BLaER1 treated with 17β-estradiol and CSF1 and Interleukin-3, amounts not matched to agents 10 nM and 100 nM (cell line): ENCODE data around the gene TSPO.

Experiments used
- H3K27ac ChIP-seq, 11 experiments: shearing (Covaris generic); formaldehyde crosslinking; 2 replicates each; pipeline ENCODE4 v1.8.1; 2022
- H3K27me3 ChIP-seq, 11 experiments: shearing (Covaris generic); formaldehyde crosslinking; 2 replicates each; pipeline ENCODE4 v1.8.1; 2022
- H3K36me3 ChIP-seq, 11 experiments: shearing (Covaris generic); formaldehyde crosslinking; 2 replicates each; pipeline ENCODE4 v1.8.1; 2022
- H3K4me1 ChIP-seq, 10 experiments: shearing (Covaris generic); formaldehyde crosslinking; 2 replicates each; pipeline ENCODE4 v1.8.1; 2022
- H3K4me2 ChIP-seq, 11 experiments: shearing (Covaris generic); formaldehyde crosslinking; 2 replicates each; pipeline ENCODE4 v1.8.1; 2022
- H3K4me3 ChIP-seq, 10 experiments: shearing (Covaris generic); formaldehyde crosslinking; 2 replicates each; pipeline ENCODE4 v1.8.1; 2022
- H3K9ac ChIP-seq, 11 experiments: shearing (Covaris generic); formaldehyde crosslinking; 2 replicates each; pipeline ENCODE4 v1.8.1; 2022
- H3K9me3 ChIP-seq, 11 experiments: shearing (Covaris generic); formaldehyde crosslinking; replicated peaks in 1 of 11; 2 replicates each; pipeline ENCODE4 v1.8.1; 2022
- H4K20me1 ChIP-seq, 11 experiments: shearing (Covaris generic); formaldehyde crosslinking; 2 replicates each; pipeline ENCODE4 v1.8.1; 2022
- Cebpa-rat ChIP-seq, 11 experiments: shearing (Covaris generic); IDR thresholded peaks; 2 replicates each; pipeline ENCODE4 v1.8.1; 2022

Gene TSPO

GRCh38 chr22:43202756-43203410 lies 51.5 kb downstream of the TSPO start:
- Histone ChIP-seq H3K4me3 (no peak overlapping the region), H3K27ac (no peak overlapping the region), H3K9ac (no peak overlapping the region), H3K4me2 (no peak overlapping the region), H3K36me3 (no peaks in the 10 kb centered on the region), H3K9me3 (no peaks in the 10 kb centered on the region), H3K27me3 (no peaks in the 10 kb centered on the region), H4K20me1 (no peaks in the 10 kb centered on the region), H3K4me1 (peaks cover 9 to 25% (median 17%) of the 10 kb centered on the region in 10 experiments; a peak in 19 of 20 replicates)
- TF ChIP-seq Cebpa-rat (IDR thresholded peaks at IDR 0.05), result no peak

DNA sequence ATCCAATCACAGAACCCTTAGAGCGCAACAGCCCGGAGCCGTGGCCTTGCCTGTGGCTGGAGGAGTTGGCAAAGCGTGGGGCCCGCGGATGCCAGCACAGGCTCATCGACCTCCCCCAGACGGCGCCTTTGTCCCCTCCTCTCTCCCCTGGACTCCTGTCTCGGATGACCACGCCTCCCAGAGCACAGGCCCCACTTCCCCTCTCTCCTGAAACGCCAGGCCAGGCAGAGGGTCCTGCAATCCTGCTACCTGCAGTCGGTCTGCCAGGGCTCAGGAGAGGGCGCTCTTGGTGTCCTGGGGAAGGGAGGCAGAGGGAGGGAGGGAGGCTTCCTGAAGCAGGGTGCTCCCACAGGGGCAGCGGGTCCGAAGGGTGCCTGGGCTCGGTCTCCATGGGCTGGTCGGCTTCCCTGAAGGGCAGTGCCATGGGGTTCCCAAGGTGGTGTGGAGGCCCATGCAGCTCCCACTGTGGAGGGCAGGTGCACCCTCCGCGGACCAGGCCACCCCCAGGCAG lies 52.2 kb downstream of the TSPO start:
- no peak overlapping the region for H3K4me3 ChIP-seq
- H3K27ac ChIP-seq, result no peak overlapping the region
- no peak for TF ChIP-seq Cebpa-rat (IDR thresholded peaks at IDR 0.05)
- no peaks in the 10 kb centered on the region for H4K20me1 ChIP-seq
- no peaks in the 10 kb centered on the region for H3K36me3 ChIP-seq
- no peak overlapping the region for H3K9ac ChIP-seq
- H3K9me3 ChIP-seq, result no peaks in the 10 kb centered on the region
- no peak overlapping the region for H3K4me2 ChIP-seq
- no peaks in the 10 kb centered on the region for H3K27me3 ChIP-seq
- peaks cover 9 to 25% (median 17%) of the 10 kb centered on the region in 10 experiments; a peak in 19 of 20 replicates for H3K4me1 ChIP-seq

DNA sequence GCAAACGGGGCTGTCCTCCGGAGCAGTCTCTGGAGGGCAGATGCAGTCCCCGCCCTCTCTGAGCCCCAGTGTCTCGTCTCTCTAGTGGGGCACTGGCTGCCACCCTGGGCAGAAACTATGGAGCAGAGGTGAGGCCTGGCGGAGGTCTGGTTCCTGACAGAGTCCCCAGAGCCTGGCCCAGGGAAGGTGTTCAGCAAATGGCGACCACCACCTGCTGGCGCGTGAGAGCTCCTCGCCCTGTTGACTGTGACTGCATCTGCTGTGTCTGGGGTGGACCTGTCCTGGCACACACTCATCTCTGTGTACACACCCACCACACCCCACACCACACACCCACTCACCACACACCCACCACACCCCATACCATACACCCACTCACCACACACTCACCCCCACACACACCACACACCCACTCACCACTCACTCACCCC lies 53.9 kb downstream of the TSPO start:
- Histone ChIP-seq H3K9me3 (no peaks in the 10 kb centered on the region), H3K4me1 (peaks cover 9 to 25% (median 17%) of the 10 kb centered on the region in 10 experiments; a peak in 19 of 20 replicates), H3K4me2 (peak overlapping the region in 1 of 11 experiments; percentile 3; a peak in 1 of 22 replicates), H3K27me3 (no peaks in the 10 kb centered on the region), H3K27ac (no peak overlapping the region), H4K20me1 (0 out of 22 replicates have a peak, but pooled peaks cover 0 to 8% (median 0%) of the 10 kb centered on the region in 11 experiments), H3K36me3 (no peaks in the 10 kb centered on the region), H3K4me3 (no peak overlapping the region), H3K9ac (no peak overlapping the region)
- TF ChIP-seq Cebpa-rat (IDR thresholded peaks at IDR 0.05), result no peak

DNA sequence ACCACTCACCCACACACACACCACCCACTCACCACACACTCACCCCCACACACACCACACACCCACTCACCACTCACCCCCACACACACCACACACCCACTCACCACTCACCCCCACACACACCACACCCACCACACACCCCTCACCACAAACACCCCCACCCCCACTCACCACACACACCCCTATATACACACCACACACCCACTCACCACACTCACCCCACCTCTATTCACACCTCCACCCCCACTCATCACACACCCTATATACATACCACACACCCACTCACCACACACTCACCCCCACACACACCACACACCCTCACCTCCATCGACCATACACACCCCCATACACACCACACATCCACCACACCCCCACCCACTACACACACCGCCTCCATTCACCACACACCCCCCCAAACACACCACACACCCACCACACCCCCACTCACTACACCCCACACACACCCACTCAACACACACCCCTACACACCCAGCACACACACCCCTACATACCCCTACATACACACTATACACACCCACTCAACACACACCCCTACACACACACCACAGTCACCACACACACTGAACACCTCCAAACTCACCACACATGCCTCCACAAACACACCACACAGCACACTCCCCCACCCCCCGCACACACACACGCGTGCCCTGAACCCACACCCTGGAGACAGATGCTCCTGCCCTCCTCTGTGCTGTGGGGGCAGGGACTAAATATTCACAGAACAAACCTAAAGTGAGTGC lies 54.6 kb downstream of the TSPO start:
- H4K20me1 ChIP-seq, result 0 out of 22 replicates have a peak, but pooled peaks cover 0 to 9% (median 0%) of the 10 kb centered on the region in 11 experiments

GRCh38 chr22:43206509-43207161 lies 55.3 kb downstream of the TSPO start:
- H3K36me3 ChIP-seq, result no peaks in the 10 kb centered on the region
- H3K4me2 ChIP-seq, result peak overlapping the region; percentile 56 to 86 (median 65)
- peak overlapping the region in 6 of 11 experiments; percentile 3 to 58 (median 10); a peak in 6 of 22 replicates for H3K27ac ChIP-seq
- no peak overlapping the region for H3K4me3 ChIP-seq
- 0 out of 22 replicates have a peak, but pooled peaks cover 0 to 9% (median 0%) of the 10 kb centered on the region in 11 experiments for H4K20me1 ChIP-seq
- H3K9ac ChIP-seq, result peak overlapping the region in 7 of 11 experiments; percentile 2 to 51 (median 41); a peak in 10 of 22 replicates
- H3K27me3 ChIP-seq, result no peaks in the 10 kb centered on the region
- H3K9me3 ChIP-seq, result no peaks in the 10 kb centered on the region
- peaks cover 9 to 25% (median 17%) of the 10 kb centered on the region in 10 experiments; a peak in 19 of 20 replicates for H3K4me1 ChIP-seq
- TF ChIP-seq Cebpa-rat (IDR thresholded peaks at IDR 0.05), result no peak

More for the DNA sequence above, 54.6 kb downstream of the TSPO start:
- no peak for TF ChIP-seq Cebpa-rat (IDR thresholded peaks at IDR 0.05)
- Histone ChIP-seq H3K27ac (peak overlapping the region in 5 of 11 experiments; percentile 3 to 58 (median 11); a peak in 5 of 22 replicates), H3K36me3 (no peaks in the 10 kb centered on the region), H3K4me2 (peak overlapping the region; percentile 56 to 86 (median 65)), H3K9me3 (no peaks in the 10 kb centered on the region), H3K4me3 (no peak overlapping the region), H3K9ac (peak overlapping the region in 6 of 11 experiments; percentile 2 to 51 (median 42); a peak in 6 of 22 replicates), H3K4me1 (peaks cover 9 to 25% (median 17%) of the 10 kb centered on the region in 10 experiments; a peak in 19 of 20 replicates), H3K27me3 (no peaks in the 10 kb centered on the region)

DNA sequence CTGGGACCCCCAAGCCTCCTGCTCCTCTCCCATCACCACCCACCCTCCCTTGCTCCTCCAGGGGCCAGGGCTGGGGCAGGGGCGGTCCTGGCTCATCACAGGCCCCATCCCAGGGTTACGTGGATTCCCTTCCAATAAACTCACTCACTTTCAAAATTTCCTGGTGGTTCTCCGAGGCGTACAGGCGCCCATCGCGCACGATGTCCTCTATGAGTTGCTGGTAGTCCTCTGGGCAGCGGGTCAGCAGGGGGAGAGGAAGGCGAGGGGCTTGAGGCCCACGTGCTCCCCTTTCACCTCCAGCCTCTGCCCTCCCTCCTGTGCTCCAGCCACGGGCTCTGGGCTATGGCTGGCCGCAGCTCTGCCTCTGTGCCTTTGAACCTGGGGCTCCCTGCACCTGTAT lies 56.0 kb downstream of the TSPO start:
- Histone ChIP-seq H3K4me1 (peaks cover 9 to 25% (median 17%) of the 10 kb centered on the region in 10 experiments; a peak in 19 of 20 replicates), H3K27ac (peak overlapping the region in 1 of 11 experiments; percentile 58; a peak in 1 of 22 replicates), H4K20me1 (0 out of 22 replicates have a peak, but pooled peaks cover 0 to 9% (median 0%) of the 10 kb centered on the region in 11 experiments), H3K4me2 (peak overlapping the region in 7 of 11 experiments; percentile 60 to 86 (median 72); a peak in 8 of 22 replicates), H3K36me3 (no peaks in the 10 kb centered on the region), H3K27me3 (no peaks in the 10 kb centered on the region), H3K9ac (0 out of 22 replicates have a peak overlapping the region, but pooled peaks of 2 of the 11 experiments have one; percentile 24 to 50), H3K9me3 (no peaks in the 10 kb centered on the region), H3K4me3 (no peak overlapping the region)
- TF ChIP-seq Cebpa-rat (IDR thresholded peaks at IDR 0.05), result no peak

- no peaks in the 10 kb centered on the region for H3K9me3 ChIP-seq
- H3K36me3 ChIP-seq, result no peaks in the 10 kb centered on the region
- no peak overlapping the region for H3K9ac ChIP-seq
- peaks cover 9 to 32% (median 24%) of the 10 kb centered on the region in 10 experiments; a peak in 19 of 20 replicates for H3K4me1 ChIP-seq
- 0 out of 22 replicates have a peak, but pooled peaks cover 0 to 9% (median 0%) of the 10 kb centered on the region in 11 experiments for H4K20me1 ChIP-seq
- H3K27ac ChIP-seq, result no peak overlapping the region
- 0 out of 22 replicates have a peak overlapping the region, but pooled peaks of 2 of the 11 experiments have one; percentile 60 to 73 for H3K4me2 ChIP-seq
- H3K27me3 ChIP-seq, result no peaks in the 10 kb centered on the region
- no peak for TF ChIP-seq Cebpa-rat (IDR thresholded peaks at IDR 0.05)
- H3K4me3 ChIP-seq, result no peak overlapping the region
Measured at GRCh38 chr22:43207849-43208702, 56.7 kb downstream of the TSPO start.
